Erythroblast (primary cell): ENCODE results near the gene ATXN3L.

Source experiments
- GATA1 ChIP-seq: IDR thresholded peaks from 2 replicates; pipeline ENCODE4 v1.6.1; 2011; ENCODE audit warnings: low read depth, mild to moderate bottlenecking, control low read depth, low read length, moderate library complexity
- POLR2A ChIP-seq: IDR thresholded peaks from 2 replicates; pipeline ENCODE4 v1.6.1; 2011; ENCODE audit warnings: mild to moderate bottlenecking, low read length

DNA sequence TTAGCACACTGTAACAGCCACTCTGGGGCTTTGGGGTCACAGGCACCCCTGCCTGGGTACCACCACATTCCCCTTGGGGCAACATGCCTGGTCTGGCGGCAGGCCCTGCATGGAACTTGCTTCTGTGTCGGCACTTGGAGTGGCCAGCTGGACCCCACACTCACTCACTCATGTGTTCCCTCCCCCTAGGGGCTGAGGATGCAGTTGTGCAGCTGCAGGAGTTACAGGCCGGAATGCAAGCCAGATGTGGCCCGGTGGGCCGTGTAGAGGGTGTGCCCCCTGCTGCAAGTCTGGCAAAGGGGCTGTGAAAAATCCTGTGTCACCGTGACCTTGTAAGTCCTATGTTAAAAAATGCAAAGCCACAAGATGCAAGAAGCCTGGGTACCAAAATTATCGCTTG is 34.2 kb downstream of the ATXN3L start:
- no peak for TF ChIP-seq POLR2A
- no peak for TF ChIP-seq GATA1
